CD4-positive, alpha-beta T cell (primary cell): ENCODE data around the gene CMPK2. TPM values are rescaled to one million over a fixed set of nuclear protein-coding genes. Genes with fewer than 3 reads are reported as not detected.

Experiments
- ATAC-seq: fragments of 200-7000 bp; cut with Tn5 transposase; one replicate; pipeline ENCODE4 v1.10.0; 2022; ENCODE audit warnings: mild to moderate bottlenecking; ENCODE audit not compliant: poor library complexity
- CTCF ChIA-PET: fragments of 350-600 bp; sonication (Branson Sonifier 250); formaldehyde crosslinking; loops from one replicate; lab custom pipeline; 2021; ENCODE audit warnings: antibody characterized with exemption, inconsistent platforms; lab: Charles Lee
- POLR2A ChIA-PET: fragments of 350-600 bp; sonication (Branson Sonifier 250); formaldehyde crosslinking; loops from one replicate; lab custom pipeline; 2021; ENCODE audit warnings: antibody characterized with exemption, inconsistent platforms; lab: Charles Lee
- DNase-seq, 14 experiments: peaks; one replicate each; pipeline ENCODE4 v3.0.0-alpha.2; 2013 to 2020; ENCODE audit warnings: mixed read lengths in 2 of 14
- H3K27ac ChIP-seq, 2 donors: one replicate each; pipeline versions ENCODE4 v1.5.1 to v1.7.0; 2013; ENCODE audit warnings: low read length in 2 of 2, low read depth in 1 of 2, mild to moderate bottlenecking in 1 of 2
- H3K27me3 ChIP-seq, 2 experiments: 1 replicate in 1 of 2; 2 replicates in 1 of 2; pipeline versions ENCODE4 v1.6.1 to v1.7.0; 2013; ENCODE audit warnings: low read length in 2 of 2, control low read depth in 1 of 2, mild to moderate bottlenecking in 1 of 2, moderate library complexity in 1 of 2; ENCODE audit not compliant: insufficient read depth in 2 of 2, control insufficient read depth in 1 of 2
- H3K36me3 ChIP-seq: one replicate; pipeline ENCODE4 v1.6.1; 2013; ENCODE audit warnings: low read length, control low read depth; ENCODE audit not compliant: insufficient read depth
- H3K4me1 ChIP-seq: one replicate; pipeline ENCODE4 v1.6.1; 2013; ENCODE audit warnings: low read length, control low read depth; ENCODE audit not compliant: insufficient read depth
- H3K4me3 ChIP-seq: one replicate; pipeline ENCODE4 v1.5.1; 2013; ENCODE audit warnings: mild to moderate bottlenecking, low read length, moderate library complexity
- H3K9me3 ChIP-seq, 2 experiments: 1 replicate in 1 of 2; 2 replicates in 1 of 2; pipeline versions ENCODE4 v1.6.1 to v1.7.0; 2013; ENCODE audit warnings: low read length in 2 of 2, mild to moderate bottlenecking in 2 of 2, control low read depth in 1 of 2, moderate library complexity in 1 of 2; ENCODE audit not compliant: control insufficient read depth in 1 of 2, insufficient read depth in 1 of 2
- H3K27ac Mint-ChIP-seq: one replicate; pipeline ENCODE4 v1.8.0; 2020; ENCODE audit warnings: mixed read lengths
- H3K27me3 Mint-ChIP-seq: one replicate; pipeline ENCODE4 v1.8.0; 2021; ENCODE audit warnings: mixed read lengths
- H3K36me3 Mint-ChIP-seq: one replicate; pipeline ENCODE4 v1.8.0; 2021; ENCODE audit warnings: low read depth, mixed read lengths
- H3K4me1 Mint-ChIP-seq: one replicate; pipeline ENCODE4 v1.8.0; 2021; ENCODE audit warnings: low read depth, mixed read lengths
- H3K4me3 Mint-ChIP-seq: one replicate; pipeline ENCODE4 v1.8.0; 2020; ENCODE audit warnings: mild to moderate bottlenecking, mixed read lengths
- H3K9me3 Mint-ChIP-seq: one replicate; pipeline ENCODE4 v1.8.0; 2020; ENCODE audit warnings: mixed read lengths
- CTCF ChIP-seq: fragments of 200-600 bp; IDR thresholded peaks from one replicate; pipeline ENCODE4 v1.8.0; 2022; ENCODE audit warnings: antibody characterized with exemption, mild to moderate bottlenecking
- intact Hi-C, 2 experiments: fragments of 100-400 bp; cut with DNase I in 1 of 2; cut with micrococcal nuclease in 1 of 2; formaldehyde crosslinking; loops; one replicate each; pipeline versions ENCODE4 v1.15.1 to v1.9.0; 2023 to 2025; cut with DNase I, micrococcal nuclease
- total RNA-seq, 174 experiments: library from RNA in 2 of 174; stranded (reverse) in 2 of 174; gene quantifications; one replicate each; pipeline ENCODE4 v1.2.3 and lab custom pipeline; 2021 to 2026

CMPK2 gene
- total RNA-seq, 2 experiments from 2014 or later = 6.5 to 7.6 TPM

DNA sequence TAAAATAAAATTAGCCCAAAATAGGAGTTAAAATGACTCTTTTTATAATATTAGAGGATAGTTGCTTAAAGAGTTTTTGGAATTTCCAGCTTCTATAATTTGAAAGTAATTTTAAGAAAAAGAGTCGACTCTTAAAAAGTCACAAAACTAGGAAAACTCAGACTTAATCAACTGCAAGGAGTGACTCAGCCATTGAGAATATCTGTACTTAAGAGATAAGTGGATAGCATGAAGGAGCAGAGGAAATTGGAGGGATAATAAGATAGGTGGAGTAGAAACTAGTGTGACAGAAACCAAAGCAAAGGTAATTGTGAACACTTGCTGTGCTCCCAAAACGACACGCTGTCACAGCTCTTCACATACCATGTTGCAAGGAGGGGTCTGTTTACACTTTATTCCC lies 20.3 kb upstream of the CMPK2 start:
- intact Hi-C loops = no loop called here
- DNase-seq (no peak), ATAC-seq (no peak)
- Histone ChIP-seq H3K27ac (no peak overlapping the region), H3K4me1 (peaks cover 8% of the 10 kb centered on the region), H3K4me3 (no peak overlapping the region), H3K36me3 (peaks cover 4% of the 10 kb centered on the region), H3K27me3 (no peaks in the 10 kb centered on the region), H3K9me3 (no peaks in the 10 kb centered on the region)
- H3K4me3 Mint-ChIP-seq = no peak overlapping the region
- CTCF ChIA-PET = no interaction called here
- H3K27ac Mint-ChIP-seq = no peak overlapping the region
- TF ChIP-seq CTCF = no peak
- no peaks in the 10 kb centered on the region for H3K9me3 Mint-ChIP-seq
- POLR2A ChIA-PET = interaction anchor here (0.7 kb wide), 1 partner anchor 8 kb away, joined by 3 read pairs; the partner anchor contains the start of gene RSAD2
- peaks cover 40% of the 10 kb centered on the region for H3K36me3 Mint-ChIP-seq
- no peaks in the 10 kb centered on the region for H3K27me3 Mint-ChIP-seq
- H3K4me1 Mint-ChIP-seq = peaks cover 17% of the 10 kb centered on the region

DNA sequence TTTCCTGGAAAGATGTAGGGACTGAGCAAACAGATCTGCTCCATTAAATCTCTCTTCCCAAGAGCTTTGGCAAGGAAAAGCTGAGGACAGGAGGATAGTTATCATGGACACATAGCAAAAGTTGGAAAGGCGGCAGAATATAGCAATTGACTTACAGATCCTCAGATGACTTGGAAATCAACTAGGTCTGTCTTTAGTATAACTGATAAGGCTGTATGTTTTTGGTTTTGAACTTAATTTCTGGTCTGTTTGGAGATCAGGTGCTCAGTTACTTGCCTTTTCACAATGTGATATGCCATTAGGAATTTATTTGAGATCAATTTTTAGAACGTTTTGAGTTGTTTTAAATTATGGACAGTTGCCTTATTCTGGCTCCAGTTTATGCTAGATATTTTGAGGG lies 19.8 kb upstream of the CMPK2 start:
- ATAC-seq = no peak
- no peaks in the 10 kb centered on the region for H3K9me3 ChIP-seq
- Mint-ChIP-seq H3K27me3 (no peaks in the 10 kb centered on the region), H3K4me3 (no peak overlapping the region), H3K27ac (no peak overlapping the region), H3K36me3 (peaks cover 38% of the 10 kb centered on the region), H3K9me3 (no peaks in the 10 kb centered on the region), H3K4me1 (peaks cover 21% of the 10 kb centered on the region)
- no peak for DNase-seq
- no peak overlapping the region for H3K27ac ChIP-seq
- H3K4me3 ChIP-seq = no peak overlapping the region
- no peak for TF ChIP-seq CTCF
- ChIA-PET CTCF (no interaction called here), POLR2A (interaction anchor here (0.7 kb wide), 1 partner anchor 8 kb away, joined by 3 read pairs; the partner anchor contains the start of gene RSAD2)
- H3K4me1 ChIP-seq = peaks cover 8% of the 10 kb centered on the region
- intact Hi-C loops = no loop called here
- peaks cover 4% of the 10 kb centered on the region for H3K36me3 ChIP-seq
- no peaks in the 10 kb centered on the region for H3K27me3 ChIP-seq

DNA sequence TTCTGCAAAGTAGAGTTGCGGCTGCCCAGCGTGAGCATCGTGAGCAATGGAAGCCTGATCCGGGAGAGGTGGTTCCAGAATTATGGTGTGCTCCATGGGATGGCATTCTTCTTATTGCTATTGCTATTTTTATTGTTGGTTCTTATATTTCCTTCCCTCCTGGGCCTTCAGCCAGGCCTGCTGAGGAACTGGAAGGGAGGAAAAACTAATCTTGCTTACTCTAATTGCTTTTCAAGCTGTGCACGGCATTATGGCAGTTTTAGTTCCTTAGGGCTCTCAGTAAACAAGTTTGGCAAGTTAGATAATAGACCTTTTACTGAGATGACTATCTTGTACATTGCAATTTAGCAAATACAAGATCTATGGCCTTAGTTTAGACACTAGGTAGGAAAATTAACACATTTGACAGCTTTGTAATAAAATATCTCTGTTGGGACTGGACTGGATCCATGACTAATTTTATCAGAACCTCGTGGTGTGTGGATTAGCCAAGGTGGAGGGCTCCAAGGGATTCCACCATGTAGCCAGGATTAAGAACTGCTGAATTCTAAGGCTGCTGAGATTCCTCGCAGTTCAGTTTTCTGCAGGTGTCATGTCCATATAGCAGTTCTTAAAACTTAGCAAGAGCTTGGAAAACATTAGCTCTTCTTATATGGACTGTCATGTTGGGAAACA lies 17.9 kb upstream of the CMPK2 start:
- Histone ChIP-seq H3K4me1 (peaks cover 16% of the 10 kb centered on the region), H3K9me3 (no peaks in the 10 kb centered on the region), H3K36me3 (no peaks in the 10 kb centered on the region), H3K27ac (no peak overlapping the region), H3K27me3 (no peaks in the 10 kb centered on the region), H3K4me3 (no peak overlapping the region)
- Mint-ChIP-seq H3K36me3 (peaks cover 28% of the 10 kb centered on the region), H3K27ac (no peak overlapping the region), H3K27me3 (no peaks in the 10 kb centered on the region), H3K4me1 (peaks cover 39% of the 10 kb centered on the region), H3K9me3 (no peaks in the 10 kb centered on the region), H3K4me3 (no peak overlapping the region)
- no peak for TF ChIP-seq CTCF
- no peak for DNase-seq
- intact Hi-C loops = no loop called here
- POLR2A ChIA-PET = interaction anchor here (1.1 kb wide), 1 partner anchor 19 kb away, joined by 4 read pairs; no protein-coding TSS in a partner anchor
- no peak for ATAC-seq
- CTCF ChIA-PET = interaction anchor here (1.4 kb wide), 1 partner anchor 18 kb away, joined by 5 read pairs; the partner anchor contains the start of gene CMPK2
